ENCODE data around the gene TBC1D24. TPM values are rescaled to one million over a fixed set of nuclear protein-coding genes. Genes with fewer than 3 reads are reported as not detected.

TBC1D24 gene
- total and polyA plus RNA-seq, 2 donors (not counting 1 experiment from before 2014, with no cell fraction given), result 7.1 to 9.4 TPM

DNA sequence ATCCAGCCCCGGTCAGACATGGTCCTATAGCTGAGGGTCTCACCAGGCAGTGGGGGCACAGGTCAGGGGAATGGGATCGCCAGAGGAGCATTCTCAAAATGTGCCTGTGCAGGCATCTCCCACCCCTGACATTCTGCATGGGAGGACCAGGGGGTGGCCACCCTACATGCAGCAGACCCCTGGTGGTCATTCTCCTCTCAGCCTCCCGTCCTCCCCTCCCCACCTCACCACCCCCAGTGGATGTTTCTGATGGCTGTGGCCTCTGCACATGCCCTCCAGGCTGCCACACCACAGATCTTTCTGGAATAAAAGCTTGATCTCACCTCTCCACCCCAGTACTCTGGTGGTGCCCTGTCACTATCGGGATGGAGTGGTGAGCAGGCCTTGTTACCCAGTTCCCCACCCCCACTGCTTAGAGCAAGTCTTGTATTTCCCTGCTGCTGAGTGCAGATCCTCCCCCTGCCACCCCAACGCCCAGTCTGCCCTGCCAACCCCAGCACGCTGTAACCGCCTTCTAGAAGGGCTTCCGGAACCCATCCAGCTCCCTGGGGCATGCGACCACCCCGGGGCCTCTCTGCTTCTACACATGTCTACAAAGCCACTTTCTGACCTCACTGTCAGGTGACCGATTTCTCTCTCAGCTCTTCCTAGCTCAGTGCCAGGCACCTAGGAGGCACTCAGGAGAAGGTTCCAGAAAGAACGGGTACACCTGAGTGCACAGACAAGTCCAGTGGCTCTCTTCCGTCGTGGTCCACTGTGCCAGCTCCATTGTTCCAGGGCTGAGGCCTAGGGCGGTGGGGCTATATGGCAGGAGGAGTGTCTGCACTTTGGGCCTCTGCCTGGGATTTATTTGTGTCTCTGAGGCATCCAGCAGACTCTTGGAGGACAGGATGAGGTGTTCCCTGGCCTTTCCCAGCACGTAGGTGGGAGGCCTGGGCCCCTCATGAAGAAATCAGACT lies 9.3 kb downstream of the TBC1D24 start:
- Histone ChIP-seq H3K9ac (ENCODE audit: low read length) (no peak overlapping the region), H3K4me3 (ENCODE audit: control extremely low read depth in 1 of 5, extremely low read depth in 1 of 5, insufficient read depth in 1 of 5, low read depth in 2 of 5, low read length in 4 of 5) (no peak overlapping the region), H3K36me3 (replicated peaks in 1 of 2; ENCODE audit: control extremely low read depth in 1 of 2, control insufficient read depth in 1 of 2, extremely low read depth in 1 of 2, insufficient read depth in 2 of 2, low read length in 1 of 2) (no peaks in the 10 kb centered on the region), H3K27ac (ENCODE audit: low read length in 2 of 2) (no peak overlapping the region), H3K9me3 (ENCODE audit: control extremely low read depth in 1 of 3, control insufficient read depth in 2 of 3, insufficient read depth in 1 of 3, low read length in 2 of 3) (no peaks in the 10 kb centered on the region), H3K79me2 (ENCODE audit: control insufficient read depth, insufficient read depth, low read length) (peaks cover 71% of the 10 kb centered on the region), H3K4me1 (ENCODE audit: control insufficient read depth in 2 of 2, insufficient read depth in 2 of 2, low read length in 2 of 2) (peaks cover 24 to 26% of the 10 kb centered on the region in 2 donors), H4K20me1 (ENCODE audit: control insufficient read depth, insufficient read depth, low read length, poor library complexity, severe bottlenecking) (no peaks in the 10 kb centered on the region), H2AFZ (ENCODE audit: insufficient read depth, low read depth, low read length, poor library complexity, severe bottlenecking) (no peak overlapping the region), H3K4me2 (replicated peaks; ENCODE audit: low read depth, low read length, poor library complexity, severe bottlenecking) (no peak overlapping the region), H3K27me3 (replicated peaks in 1 of 4; ENCODE audit: control extremely low read depth in 1 of 4, control insufficient read depth in 3 of 4, insufficient read depth in 4 of 4, low read length in 3 of 4) (no peaks in the 10 kb centered on the region)
- H3K27ac Mint-ChIP-seq, result no peak overlapping the region
- no peak for DNase-seq
- no peak overlapping the region for H3K4me3 Mint-ChIP-seq
- H3K27me3 Mint-ChIP-seq, result no peaks in the 10 kb centered on the region
- H3K4me1 Mint-ChIP-seq, result peaks cover 19% of the 10 kb centered on the region
- ChIA-PET POLR2A (interaction anchor here (0.6 kb wide), 1 partner anchor 257 kb away, joined by 6 read pairs; no protein-coding TSS in a partner anchor), CTCF (interaction anchor here (0.6 to 1.4 kb wide), 3 partner anchors 54 to 290 kb away, joined by 3 to 4 read pairs (median 4); no protein-coding TSS in a partner anchor)
- no peaks in the 10 kb centered on the region for H3K9me3 Mint-ChIP-seq (ENCODE audit: insufficient read depth)
- 96% methylated on average over 16 of the region's 16 CpGs for WGBS (ENCODE audit: insufficient coverage)
- intact Hi-C loops (cut with micrococcal nuclease), result no loop called here
- TF ChIP-seq, protein P1, sequence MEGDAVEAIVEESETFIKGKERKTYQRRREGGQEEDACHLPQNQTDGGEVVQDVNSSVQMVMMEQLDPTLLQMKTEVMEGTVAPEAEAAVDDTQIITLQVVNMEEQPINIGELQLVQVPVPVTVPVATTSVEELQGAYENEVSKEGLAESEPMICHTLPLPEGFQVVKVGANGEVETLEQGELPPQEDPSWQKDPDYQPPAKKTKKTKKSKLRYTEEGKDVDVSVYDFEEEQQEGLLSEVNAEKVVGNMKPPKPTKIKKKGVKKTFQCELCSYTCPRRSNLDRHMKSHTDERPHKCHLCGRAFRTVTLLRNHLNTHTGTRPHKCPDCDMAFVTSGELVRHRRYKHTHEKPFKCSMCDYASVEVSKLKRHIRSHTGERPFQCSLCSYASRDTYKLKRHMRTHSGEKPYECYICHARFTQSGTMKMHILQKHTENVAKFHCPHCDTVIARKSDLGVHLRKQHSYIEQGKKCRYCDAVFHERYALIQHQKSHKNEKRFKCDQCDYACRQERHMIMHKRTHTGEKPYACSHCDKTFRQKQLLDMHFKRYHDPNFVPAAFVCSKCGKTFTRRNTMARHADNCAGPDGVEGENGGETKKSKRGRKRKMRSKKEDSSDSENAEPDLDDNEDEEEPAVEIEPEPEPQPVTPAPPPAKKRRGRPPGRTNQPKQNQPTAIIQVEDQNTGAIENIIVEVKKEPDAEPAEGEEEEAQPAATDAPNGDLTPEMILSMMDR (IDR thresholded peaks at IDR 0.05), result no peak
- no peak for TF ChIP-seq EZH2 (IDR thresholded peaks at IDR 0.05; ENCODE audit: borderline replicate concordance, insufficient read depth, low read depth, low read length, poor library complexity, severe bottlenecking)
- no peak for ATAC-seq (ENCODE audit: low read depth)

Measured in B cell (primary cell).